Small intestine (tissue), 7 donors: ENCODE data around the gene TSHZ2. TPM values are rescaled to one million over a fixed set of nuclear protein-coding genes. Genes with fewer than 3 reads are reported as not detected.
"Not testable (repeated sequence)": the region's sequence is repeated elsewhere in the genome, so short reads cannot be mapped to it uniquely, and the experiment has no call there.

ENCODE experiments used
- DNase-seq, 2 donors: peaks; one replicate each; pipeline versions ENCODE4 v3.0.0 to v3.0.0-alpha.2; 2013
- FAIRE-seq: peaks from 2 replicates; lab custom pipeline; 2012; peaks lifted over from hg19 to GRCh38; lab: Jason Lieb, UNC
- H3K27ac ChIP-seq, 3 donors: one replicate each; pipeline ENCODE4 v1.5.1; 2013; ENCODE audit warnings: low read length in 2 of 3, mild to moderate bottlenecking in 2 of 3, control low read depth in 1 of 3, inconsistent platforms in 1 of 3, low read depth in 1 of 3, moderate library complexity in 1 of 3
- H3K27me3 ChIP-seq, 3 donors: one replicate each; pipeline ENCODE4 v1.6.1; 2013; ENCODE audit warnings: low read length in 3 of 3, inconsistent platforms in 1 of 3; ENCODE audit not compliant: control insufficient read depth in 3 of 3, insufficient read depth in 3 of 3
- H3K36me3 ChIP-seq, 3 donors: one replicate each; pipeline ENCODE4 v1.6.1; 2013; ENCODE audit warnings: low read length in 3 of 3, inconsistent platforms in 1 of 3, low read depth in 1 of 3, mild to moderate bottlenecking in 1 of 3, moderate library complexity in 1 of 3; ENCODE audit not compliant: control insufficient read depth in 3 of 3, insufficient read depth in 2 of 3
- H3K4me1 ChIP-seq, 3 donors: one replicate each; pipeline ENCODE4 v1.6.1; 2013; ENCODE audit warnings: low read length in 2 of 3, inconsistent platforms in 1 of 3, low read depth in 1 of 3, mild to moderate bottlenecking in 1 of 3, moderate library complexity in 1 of 3; ENCODE audit not compliant: control insufficient read depth in 3 of 3, insufficient read depth in 2 of 3
- H3K4me3 ChIP-seq, 3 donors: one replicate each; pipeline ENCODE4 v1.5.1; 2013; ENCODE audit warnings: low read length in 3 of 3, control low read depth in 1 of 3, inconsistent platforms in 1 of 3, low read depth in 1 of 3, mild to moderate bottlenecking in 1 of 3, moderate library complexity in 1 of 3
- H3K9me3 ChIP-seq, 2 donors: one replicate each; pipeline ENCODE4 v1.6.1; 2013; ENCODE audit warnings: low read depth in 1 of 2, low read length in 1 of 2; ENCODE audit not compliant: control insufficient read depth in 2 of 2, insufficient read depth in 1 of 2
- WGBS, 3 donors: extraction: QIAGEN DNeasy Blood & Tissue Kit; methylation state at CpG; one replicate each; pipeline ENCODE4 v1.1.7; 2013; 5-methylcytosine and 5-hydroxymethylcytosine counted together
- polyA plus RNA-seq, 4 donors: library from polyadenylated mRNA; stranded (reverse) in 3 of 4; unstranded in 1 of 4; fragments of 200-250 nt in 3 of 4; fragments of 120-200 nt in 1 of 4; gene quantifications; one replicate each; pipeline versions ENCODE4 v1.2.1 to v1.2.3, GENCODE V29; 2013
- donor health status: healthy with polysubstance abuse.
- donor health status: control.
- donor health status: control.
- donor health status: Bipolar disorder and iron deficiency.
- donor health status: healthy.

Gene TSHZ2
- polyA plus RNA-seq, 4 donors, result 0.67 to 4.4 (median 2.1) TPM

GRCh38 chr20:53536382-53536781, 564.2 kb downstream of the TSHZ2 start:
- 74 to 88% (median 81%) methylated on average over 3 of the region's 3 CpGs for WGBS, 3 donors
- H3K9me3 ChIP-seq, H3K4me3 ChIP-seq, H3K36me3 ChIP-seq, FAIRE-seq, H3K4me1 ChIP-seq, H3K27ac ChIP-seq, DNase-seq, H3K27me3 ChIP-seq: not testable (repeated sequence)

- Histone ChIP-seq H3K27ac (no peak overlapping the region), H3K4me1 (no peaks in the 10 kb centered on the region), H3K4me3 (no peak overlapping the region), H3K27me3 (no peaks in the 10 kb centered on the region), H3K9me3 (no peaks in the 10 kb centered on the region), H3K36me3 (no peaks in the 10 kb centered on the region)
- FAIRE-seq (no peak), DNase-seq (no peak)
- 55 to 69% (median 64%) methylated on average over 4 of the region's 4 CpGs for WGBS, 3 donors
Observed at GRCh38 chr20:53539516-53539915, 567.4 kb downstream of the TSHZ2 start.
